ENCODE results near the gene SRC. TPM values are rescaled to one million over a fixed set of nuclear protein-coding genes. Genes with fewer than 3 reads are reported as not detected.
"Not testable (repeated sequence)": the region's sequence is repeated elsewhere in the genome, so short reads cannot be mapped to it uniquely, and the experiment has no call there.

SRC gene
- total RNA-seq, 2 donors from 2014 or later = 75.6 to 109 TPM

DNA sequence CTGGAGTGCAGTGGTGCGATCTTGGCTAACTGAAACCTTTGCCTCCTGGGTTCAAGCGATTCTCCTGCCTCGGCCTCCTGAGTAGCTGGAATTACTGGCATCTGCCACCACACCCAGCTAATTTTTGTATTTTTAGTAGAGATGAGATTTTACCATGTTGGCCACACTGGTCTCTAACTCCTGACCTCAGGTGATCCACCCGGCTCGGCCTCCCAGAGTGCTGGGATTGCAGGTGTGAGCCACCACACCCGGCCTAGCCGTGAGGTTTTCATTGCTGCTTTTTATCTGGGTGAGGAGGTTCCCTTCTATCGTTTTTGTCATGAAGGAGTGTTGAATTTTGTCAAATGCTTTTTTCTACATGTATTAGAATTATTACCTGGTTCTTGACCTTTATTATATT, 23.9 kb downstream of the SRC start:
- Histone ChIP-seq H3K27me3 (ENCODE audit: control insufficient read depth, insufficient read depth, low read length, poor library complexity, severe bottlenecking) (no peaks in the 10 kb centered on the region), H3K4me3 (ENCODE audit: low read length) (no peak overlapping the region), H3K27ac (ENCODE audit: low read depth, low read length) (no peak overlapping the region), H3K9ac (ENCODE audit: extremely low read depth, low read length, poor library complexity, severe bottlenecking) (no peak overlapping the region), H3K9me3 (ENCODE audit: control insufficient read depth, low read length) (peaks cover 9% of the 10 kb centered on the region), H3K4me1 (ENCODE audit: control insufficient read depth, insufficient read depth, low read length) (no peaks in the 10 kb centered on the region), H3K36me3 (ENCODE audit: control insufficient read depth, insufficient read depth, low read length) (peaks cover 72% of the 10 kb centered on the region)
- Mint-ChIP-seq H3K4me1 (no peaks in the 10 kb centered on the region), H3K9me3 (peaks cover 7% of the 10 kb centered on the region), H3K4me3 (no peak overlapping the region), H3K36me3 (ENCODE audit: low read depth) (peaks cover 65% of the 10 kb centered on the region), H3K27me3 (ENCODE audit: insufficient read depth) (no peaks in the 10 kb centered on the region), H3K27ac (no peak overlapping the region)
- no peak for DNase-seq
- WGBS, 2 experiments (ENCODE audit: insufficient coverage in 1 of 2, insufficient read length in 1 of 2) = 88 to 97% methylated on average over 5 to 7 of the region's 8 CpGs
- TF ChIP-seq, protein P1, sequence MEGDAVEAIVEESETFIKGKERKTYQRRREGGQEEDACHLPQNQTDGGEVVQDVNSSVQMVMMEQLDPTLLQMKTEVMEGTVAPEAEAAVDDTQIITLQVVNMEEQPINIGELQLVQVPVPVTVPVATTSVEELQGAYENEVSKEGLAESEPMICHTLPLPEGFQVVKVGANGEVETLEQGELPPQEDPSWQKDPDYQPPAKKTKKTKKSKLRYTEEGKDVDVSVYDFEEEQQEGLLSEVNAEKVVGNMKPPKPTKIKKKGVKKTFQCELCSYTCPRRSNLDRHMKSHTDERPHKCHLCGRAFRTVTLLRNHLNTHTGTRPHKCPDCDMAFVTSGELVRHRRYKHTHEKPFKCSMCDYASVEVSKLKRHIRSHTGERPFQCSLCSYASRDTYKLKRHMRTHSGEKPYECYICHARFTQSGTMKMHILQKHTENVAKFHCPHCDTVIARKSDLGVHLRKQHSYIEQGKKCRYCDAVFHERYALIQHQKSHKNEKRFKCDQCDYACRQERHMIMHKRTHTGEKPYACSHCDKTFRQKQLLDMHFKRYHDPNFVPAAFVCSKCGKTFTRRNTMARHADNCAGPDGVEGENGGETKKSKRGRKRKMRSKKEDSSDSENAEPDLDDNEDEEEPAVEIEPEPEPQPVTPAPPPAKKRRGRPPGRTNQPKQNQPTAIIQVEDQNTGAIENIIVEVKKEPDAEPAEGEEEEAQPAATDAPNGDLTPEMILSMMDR (conservative IDR thresholded peaks at IDR 0.05) = no peak

DNA sequence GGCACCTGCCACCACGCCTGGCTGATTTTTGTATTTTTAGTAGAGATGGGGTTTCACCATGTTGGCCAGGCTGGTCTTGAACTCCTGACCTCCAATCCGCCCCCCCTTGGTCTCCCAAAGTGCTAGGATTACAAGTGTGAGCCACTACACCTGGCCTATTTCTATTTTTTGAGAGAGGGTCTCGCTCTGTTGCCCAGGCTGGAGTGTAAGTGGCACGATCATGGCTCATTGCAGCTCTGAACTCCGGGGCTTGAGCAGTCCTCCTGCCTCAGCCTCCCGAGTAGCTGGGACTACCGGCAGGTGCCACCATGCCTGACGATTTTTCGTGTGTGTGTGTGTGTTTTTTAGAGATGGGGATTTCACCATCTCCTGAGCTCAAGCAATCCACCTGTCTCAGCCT, 25.9 kb downstream of the SRC start:
- peaks cover 60% of the 10 kb centered on the region for H3K36me3 Mint-ChIP-seq (ENCODE audit: low read depth)
- not testable (repeated sequence) for H3K9ac ChIP-seq (ENCODE audit: extremely low read depth, low read length, poor library complexity, severe bottlenecking); H3K9me3 ChIP-seq (ENCODE audit: control insufficient read depth, low read length); H3K9me3 Mint-ChIP-seq; H3K4me3 Mint-ChIP-seq; H3K27me3 Mint-ChIP-seq (ENCODE audit: insufficient read depth); H3K27me3 ChIP-seq (ENCODE audit: control insufficient read depth, insufficient read depth, low read length, poor library complexity, severe bottlenecking); H3K4me3 ChIP-seq (ENCODE audit: low read length); H3K27ac Mint-ChIP-seq; H3K4me1 ChIP-seq (ENCODE audit: control insufficient read depth, insufficient read depth, low read length); H3K4me1 Mint-ChIP-seq; H3K27ac ChIP-seq (ENCODE audit: low read depth, low read length)
- peaks cover 72% of the 10 kb centered on the region for H3K36me3 ChIP-seq (ENCODE audit: control insufficient read depth, insufficient read depth, low read length)
- peak; percentile 22 for DNase-seq
- 80 to 90% methylated on average over 2 to 7 of the region's 9 CpGs for WGBS, 2 experiments (ENCODE audit: insufficient coverage in 1 of 2, insufficient read length in 1 of 2)

DNA sequence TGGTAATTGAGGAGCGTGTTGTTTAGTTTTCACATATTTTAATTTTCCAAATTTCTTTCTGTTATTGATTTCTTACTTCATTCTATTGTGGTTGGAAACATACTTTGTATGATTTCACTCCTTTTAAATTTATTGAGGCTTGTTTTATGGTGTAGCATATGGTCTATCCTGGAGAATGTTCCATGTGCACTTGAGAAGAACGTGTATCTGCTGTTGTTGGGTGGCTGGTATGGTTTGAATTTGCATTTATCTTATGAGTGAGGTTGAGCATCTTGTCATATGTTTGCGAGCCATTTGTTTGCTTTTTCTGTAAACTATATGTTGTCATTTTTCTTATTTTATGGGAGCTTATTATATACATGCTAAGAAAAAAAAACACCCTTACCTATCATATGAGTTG, 26.5 kb downstream of the SRC start:
- H3K9ac ChIP-seq (ENCODE audit: extremely low read depth, low read length, poor library complexity, severe bottlenecking) = no peak overlapping the region
- Mint-ChIP-seq H3K27me3 (ENCODE audit: insufficient read depth) (no peaks in the 10 kb centered on the region), H3K4me3 (no peak overlapping the region), H3K36me3 (ENCODE audit: low read depth) (peaks cover 60% of the 10 kb centered on the region), H3K27ac (no peak overlapping the region), H3K9me3 (no peaks in the 10 kb centered on the region), H3K4me1 (peaks cover 8% of the 10 kb centered on the region)
- H3K36me3 ChIP-seq (ENCODE audit: control insufficient read depth, insufficient read depth, low read length) = peaks cover 72% of the 10 kb centered on the region
- no peak for DNase-seq
- no peaks in the 10 kb centered on the region for H3K4me1 ChIP-seq (ENCODE audit: control insufficient read depth, insufficient read depth, low read length)
- TF ChIP-seq, protein P1 (conservative IDR thresholded peaks at IDR 0.05) = no peak
- no peaks in the 10 kb centered on the region for H3K9me3 ChIP-seq (ENCODE audit: control insufficient read depth, low read length)
- H3K4me3 ChIP-seq (ENCODE audit: low read length) = no peak overlapping the region
- 87 to 100% methylated on average over 1 of the region's 3 CpGs for WGBS, 2 experiments (ENCODE audit: insufficient coverage in 1 of 2, insufficient read length in 1 of 2)
- H3K27me3 ChIP-seq (ENCODE audit: control insufficient read depth, insufficient read depth, low read length, poor library complexity, severe bottlenecking) = no peaks in the 10 kb centered on the region
- H3K27ac ChIP-seq (ENCODE audit: low read depth, low read length) = no peak overlapping the region

DNA sequence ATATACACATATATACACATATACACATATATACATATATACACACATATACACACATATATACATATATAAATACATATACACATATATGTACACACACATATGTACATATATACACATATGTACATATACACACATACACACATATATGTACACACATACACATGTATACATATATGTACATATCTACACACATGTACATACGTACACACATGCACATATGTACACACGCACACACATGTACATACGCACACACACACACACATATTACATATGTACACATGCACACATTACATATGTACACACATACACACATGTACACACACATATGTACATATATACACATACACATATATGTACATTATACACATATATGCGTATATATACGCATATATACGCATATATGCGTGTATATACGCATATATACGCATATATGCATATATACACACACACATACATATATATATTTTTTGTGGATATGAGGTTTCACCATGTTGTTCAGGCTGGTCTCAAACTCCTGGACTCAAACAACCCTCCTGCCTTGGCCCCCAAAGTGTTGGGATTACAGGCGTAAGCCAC, 27.2 kb downstream of the SRC start:
- no peaks in the 10 kb centered on the region for H3K4me1 ChIP-seq (ENCODE audit: control insufficient read depth, insufficient read depth, low read length)
- H3K9me3 ChIP-seq (ENCODE audit: control insufficient read depth, low read length) = no peaks in the 10 kb centered on the region
- no peaks in the 10 kb centered on the region for H3K27me3 ChIP-seq (ENCODE audit: control insufficient read depth, insufficient read depth, low read length, poor library complexity, severe bottlenecking)
- TF ChIP-seq, protein P1 (conservative IDR thresholded peaks at IDR 0.05) = no peak
- peaks cover 67% of the 10 kb centered on the region for H3K36me3 ChIP-seq (ENCODE audit: control insufficient read depth, insufficient read depth, low read length)
- DNase-seq = no peak
- Mint-ChIP-seq H3K36me3 (ENCODE audit: low read depth) (peaks cover 54% of the 10 kb centered on the region), H3K4me1 (peaks cover 9% of the 10 kb centered on the region), H3K9me3 (no peaks in the 10 kb centered on the region), H3K4me3 (no peak overlapping the region), H3K27ac (no peak overlapping the region), H3K27me3 (ENCODE audit: insufficient read depth) (no peaks in the 10 kb centered on the region)
- no peak overlapping the region for H3K4me3 ChIP-seq (ENCODE audit: low read length)
- 97 to 98% methylated on average over 6 to 9 of the region's 10 CpGs for WGBS, 2 experiments (ENCODE audit: insufficient coverage in 1 of 2, insufficient read length in 1 of 2)
- H3K27ac ChIP-seq (ENCODE audit: low read depth, low read length) = no peak overlapping the region
- no peak overlapping the region for H3K9ac ChIP-seq (ENCODE audit: extremely low read depth, low read length, poor library complexity, severe bottlenecking)
